GM19240 (cell line): ENCODE results near the gene CNKSR2.

Experiments used
- DNase-seq: peaks from one replicate; pipeline ENCODE4 v3.0.0; 2011; ENCODE audit warnings: low spot score; ENCODE audit not compliant: insufficient read length

CNKSR2 gene

GRCh38 chrX:21606002-21606401 is 231.8 kb downstream of the CNKSR2 start:
- no peak for DNase-seq

DNA sequence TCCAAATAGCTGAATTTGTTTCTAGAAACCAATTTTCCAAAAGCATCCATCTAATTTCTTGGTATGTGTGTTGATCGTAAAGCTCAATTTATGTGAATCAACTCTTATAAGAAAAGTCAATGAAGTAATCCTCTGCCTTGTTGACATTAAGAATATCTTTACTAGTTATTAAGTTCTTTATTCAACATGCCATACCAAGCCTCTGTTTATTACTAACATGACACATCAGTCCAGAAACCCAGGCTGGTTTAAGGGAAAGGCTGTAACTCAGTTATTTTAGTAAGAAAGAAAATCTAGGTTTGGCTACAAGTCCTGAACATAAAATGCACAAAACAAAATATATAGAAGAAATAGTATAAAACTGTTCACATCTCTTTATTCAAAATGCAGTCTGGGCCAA is 235.9 kb downstream of the CNKSR2 start:
- DNase-seq = no peak

DNA sequence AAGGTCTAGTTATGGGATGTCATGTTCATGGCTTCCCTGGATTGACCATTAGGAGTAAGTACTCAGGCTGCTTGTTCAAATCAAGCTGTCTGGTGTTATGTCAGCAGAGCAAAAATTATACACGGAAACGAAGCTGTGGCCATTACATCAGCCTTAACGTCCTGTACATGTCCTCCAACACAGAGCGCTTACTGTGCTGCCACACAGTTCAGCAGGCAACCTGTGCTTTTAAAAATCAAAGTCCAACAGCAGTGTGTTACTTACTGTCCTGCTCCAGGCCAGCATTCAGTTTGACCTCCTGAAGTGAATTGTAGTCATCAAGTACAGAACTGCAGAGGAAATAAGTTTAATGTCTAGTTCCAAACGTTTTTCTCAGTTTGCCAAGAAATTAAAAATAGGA is 237.9 kb downstream of the CNKSR2 start:
- DNase-seq = no peak

GRCh38 chrX:21616386-21616785 is 242.2 kb downstream of the CNKSR2 start:
- DNase-seq = no peak

GRCh38 chrX:21620234-21620633 is 246.0 kb downstream of the CNKSR2 start:
- DNase-seq = no peak

- no peak for DNase-seq
These were observed 249.7 kb downstream of the CNKSR2 start for GRCh38 chrX:21623778-21624501.

GRCh38 chrX:21632027-21632426 is 257.8 kb downstream of the CNKSR2 start:
- no peak for DNase-seq

DNA sequence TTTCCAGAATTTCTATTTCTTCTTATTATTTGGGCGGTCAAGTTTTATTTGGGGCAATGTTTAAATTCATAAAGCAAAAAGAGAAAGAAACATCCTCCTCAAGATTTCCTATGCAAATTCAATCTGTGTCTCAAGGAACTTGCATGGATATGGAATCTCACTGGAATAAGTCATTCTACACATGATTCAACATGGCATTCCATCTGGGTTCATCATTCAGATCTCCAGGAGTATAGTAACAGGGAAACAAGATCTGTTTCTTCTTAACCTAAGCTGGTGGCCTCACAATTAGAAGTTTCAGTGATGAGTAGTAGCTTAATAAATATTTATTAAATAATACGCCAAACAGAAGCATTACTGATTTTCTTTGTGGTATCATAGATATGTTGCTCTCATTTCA is 264.1 kb downstream of the CNKSR2 start:
- DNase-seq = no peak

DNA sequence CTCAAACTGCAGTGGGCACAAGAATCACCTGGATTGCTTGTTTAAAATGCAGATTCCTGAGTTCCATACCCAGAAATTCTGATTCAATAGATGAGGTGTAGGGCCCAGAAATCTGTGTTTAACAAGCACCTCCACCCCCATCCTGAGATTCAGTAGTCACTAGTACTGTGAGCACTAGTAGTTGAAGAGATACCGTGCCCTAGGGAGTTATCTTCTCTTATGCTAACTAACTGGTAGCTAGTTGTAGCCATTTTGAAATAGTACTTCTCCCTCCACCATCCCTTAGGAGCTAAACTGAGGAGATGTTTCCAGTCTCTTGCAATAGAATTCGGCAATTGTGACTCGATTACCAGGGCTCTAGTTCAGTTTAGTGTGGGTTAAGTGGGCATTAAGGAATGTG is 265.6 kb downstream of the CNKSR2 start:
- no peak for DNase-seq

DNA sequence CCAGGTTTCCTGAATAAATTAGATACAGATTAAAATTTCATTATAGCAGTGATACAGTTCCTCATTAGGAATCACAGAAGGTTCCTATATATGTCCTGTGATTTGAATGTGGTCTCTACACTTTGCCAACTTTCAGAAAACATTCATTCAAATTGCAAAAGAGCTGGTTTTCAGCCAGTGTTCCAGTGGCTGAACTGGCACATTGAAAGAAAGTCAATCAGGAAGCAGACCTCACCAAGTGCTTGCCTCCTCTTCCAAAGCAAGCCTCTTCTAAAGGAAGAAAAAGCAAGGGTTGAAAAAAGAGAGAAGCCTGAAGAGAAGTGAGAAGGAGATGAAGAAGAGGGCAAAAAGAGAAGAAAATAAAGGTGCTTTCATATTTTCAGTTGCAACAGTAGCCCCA is 271.2 kb downstream of the CNKSR2 start:
- DNase-seq = no peak

DNA sequence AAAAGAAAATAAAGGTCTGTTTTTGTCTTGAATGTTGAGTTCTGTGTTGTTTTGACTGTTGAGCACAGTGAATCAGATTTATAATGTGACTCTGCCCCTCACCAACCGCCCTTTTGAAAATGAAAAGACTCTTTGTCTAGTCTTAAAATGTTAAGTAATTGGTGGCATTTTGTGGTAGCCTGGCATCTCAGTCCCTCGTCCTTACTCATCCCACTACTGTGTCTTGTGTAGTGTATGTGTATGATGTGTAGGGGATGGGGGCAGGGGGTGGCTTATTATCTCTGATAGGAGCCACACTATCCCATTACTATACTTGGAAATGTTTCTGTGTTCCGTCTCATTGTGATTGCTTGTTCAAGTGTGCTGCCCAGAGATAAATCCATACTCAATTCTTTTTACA is 271.7 kb downstream of the CNKSR2 start:
- DNase-seq = no peak

GRCh38 chrX:21655901-21656586 is 281.8 kb downstream of the CNKSR2 start:
- DNase-seq = no peak

DNA sequence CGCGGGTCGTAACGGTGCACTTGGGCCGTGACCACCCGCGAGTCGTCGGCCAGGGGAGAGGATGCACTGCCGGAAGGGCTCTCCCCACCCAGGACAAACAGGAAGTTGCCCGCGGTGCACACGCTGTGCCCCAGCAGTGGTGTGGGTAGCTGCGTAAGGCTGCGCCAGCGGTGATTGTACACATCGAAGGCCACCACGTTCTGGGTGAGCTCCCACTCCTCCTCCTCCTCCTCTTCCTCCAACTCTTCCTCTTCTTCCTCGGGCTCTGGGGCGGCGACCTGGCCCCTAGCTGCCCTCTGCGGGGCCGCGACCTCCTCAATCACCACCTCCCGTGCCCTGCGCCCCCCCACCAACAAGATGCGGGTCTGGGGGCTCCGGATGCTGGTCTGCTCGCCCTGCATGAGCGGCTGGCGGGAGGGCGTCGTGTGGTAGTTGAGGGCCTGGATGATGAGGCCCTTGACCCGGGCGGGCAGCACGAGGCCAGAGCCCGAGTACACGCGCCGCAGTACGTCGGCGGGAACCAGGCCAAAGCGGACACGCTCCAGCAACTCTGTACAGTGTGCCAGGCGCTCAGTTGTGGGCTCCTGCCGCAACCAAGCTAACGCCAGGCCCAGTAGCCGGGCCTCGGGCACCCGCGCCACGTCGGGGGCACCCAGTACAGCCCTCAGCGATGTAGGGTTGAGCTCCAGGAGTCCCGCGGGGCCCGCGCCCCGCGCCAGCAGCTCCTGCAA is 282.5 kb downstream of the CNKSR2 start:
- DNase-seq = no peak

DNA sequence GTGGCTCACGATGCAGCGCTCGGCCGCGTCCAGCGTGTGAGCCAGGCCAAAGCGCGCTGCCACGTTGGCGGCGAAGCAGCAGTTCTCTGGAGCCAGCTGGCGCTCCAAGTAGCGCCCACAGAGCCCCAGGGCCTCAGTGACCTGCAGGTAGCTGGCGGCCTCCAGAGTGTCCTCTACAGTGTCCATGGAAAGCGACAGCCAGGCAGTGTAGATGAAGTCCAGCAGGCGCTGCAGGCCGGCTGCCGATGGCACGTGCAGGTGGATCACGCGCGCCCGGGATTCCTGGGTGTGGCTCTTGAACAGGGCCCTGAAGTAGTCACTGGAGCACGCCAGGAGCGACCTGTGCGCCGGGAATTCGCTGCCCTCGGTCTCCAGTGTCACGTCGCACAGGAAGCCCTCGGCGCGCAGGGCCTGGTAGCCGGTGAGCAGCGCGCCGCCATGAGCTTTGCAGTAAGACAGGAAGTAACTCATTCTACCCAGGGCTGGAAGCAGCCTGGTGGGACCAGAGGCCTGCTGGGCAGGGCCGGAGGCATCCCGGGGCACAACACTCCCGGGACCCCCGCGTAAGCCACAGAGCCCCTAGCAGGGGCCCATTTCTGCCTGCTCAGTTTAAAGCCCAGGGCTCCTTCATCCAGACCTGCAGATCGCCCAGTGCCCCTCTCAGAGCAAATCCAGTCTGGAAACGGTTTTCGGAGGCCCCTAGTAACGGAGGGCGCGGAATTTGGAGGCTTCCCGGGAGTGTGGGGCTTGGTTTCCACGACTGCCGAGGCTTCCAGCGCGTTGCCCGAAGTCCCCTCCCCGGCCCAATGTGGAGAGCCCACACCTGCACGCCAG is 283.3 kb downstream of the CNKSR2 start:
- DNase-seq = no peak

- no peak for DNase-seq
These were observed 284.0 kb downstream of the CNKSR2 start, which contains the start of gene KLHL34 for GRCh38 chrX:21658152-21658737. TSS of gene KLHL34 (minus strand) at chrX:21658330. CDS start at chrX:21657788, 542 bp downstream.

- DNase-seq = no peak
These were observed 284.5 kb downstream of the CNKSR2 start for GRCh38 chrX:21658746-21659145.

GRCh38 chrX:21659320-21659719 is 285.1 kb downstream of the CNKSR2 start:
- no peak for DNase-seq

GRCh38 chrX:21660156-21660555 is 285.9 kb downstream of the CNKSR2 start:
- DNase-seq = no peak

- no peak for DNase-seq
These were observed 287.1 kb downstream of the CNKSR2 start for GRCh38 chrX:21661316-21661715.

- DNase-seq = no peak
These were observed 288.5 kb downstream of the CNKSR2 start for GRCh38 chrX:21662761-21663160.

DNA sequence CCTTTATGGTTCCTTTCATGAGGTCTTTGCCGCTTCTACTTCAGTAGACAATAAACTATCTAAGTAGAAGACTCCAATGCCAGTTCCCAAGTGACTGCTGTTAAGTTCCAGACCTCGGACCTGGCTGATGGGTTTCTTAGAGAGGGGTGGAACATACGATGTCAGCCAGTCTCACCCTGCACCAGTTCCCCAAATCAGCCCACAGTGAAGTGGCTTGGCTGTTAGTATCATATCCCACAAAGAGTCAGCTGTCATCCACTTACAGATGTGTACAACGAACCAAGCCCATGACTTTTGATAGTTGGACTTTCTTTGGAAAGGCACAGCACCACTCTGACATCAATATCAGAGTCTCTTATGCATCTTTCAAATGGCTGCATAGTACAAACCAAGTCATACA is 292.0 kb downstream of the CNKSR2 start:
- no peak for DNase-seq
